ENCODE results near the gene NUP107.

Gene NUP107

DNA sequence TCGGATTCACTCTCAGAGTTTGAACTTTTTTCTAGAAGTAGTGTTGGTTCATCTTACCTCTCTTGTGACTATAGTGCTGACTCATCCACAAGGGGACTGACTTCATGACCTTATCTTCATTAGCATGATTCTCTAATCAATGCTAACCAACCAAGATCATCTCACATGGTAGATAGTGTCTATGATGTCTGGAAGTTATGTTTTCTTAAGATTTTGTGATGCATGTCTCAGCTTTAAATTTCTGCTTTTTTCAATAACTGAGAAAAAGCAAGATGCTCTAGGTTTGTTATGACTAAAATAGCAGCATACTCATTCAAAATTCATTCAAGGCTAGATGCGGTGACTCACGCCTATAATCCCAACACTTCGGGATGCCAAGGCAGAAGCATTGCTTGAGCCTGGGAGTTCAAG is 46.9 kb downstream of the NUP107 start:
- no peak overlapping the region for H3K4me3 ChIP-seq (replicated peaks in 1 of 2; ENCODE audit: low read depth in 2 of 2, low read length in 2 of 2)
- peak; percentile 44 to 84 for DNase-seq (ENCODE audit: low read depth in 2 of 2)
- TF ChIP-seq, protein P1, sequence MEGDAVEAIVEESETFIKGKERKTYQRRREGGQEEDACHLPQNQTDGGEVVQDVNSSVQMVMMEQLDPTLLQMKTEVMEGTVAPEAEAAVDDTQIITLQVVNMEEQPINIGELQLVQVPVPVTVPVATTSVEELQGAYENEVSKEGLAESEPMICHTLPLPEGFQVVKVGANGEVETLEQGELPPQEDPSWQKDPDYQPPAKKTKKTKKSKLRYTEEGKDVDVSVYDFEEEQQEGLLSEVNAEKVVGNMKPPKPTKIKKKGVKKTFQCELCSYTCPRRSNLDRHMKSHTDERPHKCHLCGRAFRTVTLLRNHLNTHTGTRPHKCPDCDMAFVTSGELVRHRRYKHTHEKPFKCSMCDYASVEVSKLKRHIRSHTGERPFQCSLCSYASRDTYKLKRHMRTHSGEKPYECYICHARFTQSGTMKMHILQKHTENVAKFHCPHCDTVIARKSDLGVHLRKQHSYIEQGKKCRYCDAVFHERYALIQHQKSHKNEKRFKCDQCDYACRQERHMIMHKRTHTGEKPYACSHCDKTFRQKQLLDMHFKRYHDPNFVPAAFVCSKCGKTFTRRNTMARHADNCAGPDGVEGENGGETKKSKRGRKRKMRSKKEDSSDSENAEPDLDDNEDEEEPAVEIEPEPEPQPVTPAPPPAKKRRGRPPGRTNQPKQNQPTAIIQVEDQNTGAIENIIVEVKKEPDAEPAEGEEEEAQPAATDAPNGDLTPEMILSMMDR (IDR thresholded peaks at IDR 0.05; ENCODE audit: low read depth, low read length): no peak

DNA sequence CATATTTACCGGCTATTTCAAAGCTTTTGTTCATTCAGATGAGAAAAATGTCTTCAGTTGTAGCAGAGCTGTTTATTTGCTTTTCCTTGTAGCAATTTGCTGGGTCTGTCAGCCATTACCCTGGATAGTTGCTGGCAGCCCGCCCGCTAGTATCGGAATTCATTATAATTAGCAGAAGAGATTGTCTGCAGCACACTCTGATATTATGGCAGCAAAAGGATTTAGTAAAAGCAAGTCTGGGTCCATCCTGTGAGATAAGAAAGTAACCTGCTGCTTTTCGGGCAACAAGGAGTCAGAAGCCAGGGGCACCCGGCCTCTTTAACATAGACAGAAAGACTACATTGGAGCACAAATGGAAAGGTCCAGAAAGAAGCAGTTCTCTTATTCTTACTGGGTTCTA is 53.1 kb downstream of the NUP107 start:
- TF ChIP-seq, protein P1 (IDR thresholded peaks at IDR 0.05; ENCODE audit: low read depth, low read length): no peak
- no peak overlapping the region for H3K4me3 ChIP-seq (replicated peaks in 1 of 2; ENCODE audit: low read depth in 2 of 2, low read length in 2 of 2)
- DNase-seq (ENCODE audit: low read depth in 2 of 2): no peak

DNA sequence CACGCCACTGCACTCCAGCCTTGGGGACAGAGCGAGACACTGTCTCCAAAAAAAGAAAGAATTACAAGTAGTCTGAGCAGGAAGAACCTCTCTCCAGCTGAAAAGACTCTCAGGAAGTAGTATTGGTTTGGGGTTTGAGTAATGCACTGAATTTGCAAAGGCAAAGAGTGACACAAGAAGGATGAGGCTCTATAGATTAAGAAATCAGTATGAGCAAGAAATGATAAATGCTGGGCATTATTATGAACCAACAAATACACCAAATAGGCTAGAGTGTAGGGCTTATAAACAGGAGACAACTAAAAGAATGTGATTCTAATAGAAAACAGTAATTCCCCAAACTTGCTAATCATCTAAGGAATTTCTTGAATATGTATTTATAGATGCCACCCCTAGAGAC is 56.6 kb downstream of the NUP107 start:
- no peak overlapping the region for H3K4me3 ChIP-seq (replicated peaks in 1 of 2; ENCODE audit: low read depth in 2 of 2, low read length in 2 of 2)
- TF ChIP-seq, protein P1 (IDR thresholded peaks at IDR 0.05; ENCODE audit: low read depth, low read length): no peak
- DNase-seq (ENCODE audit: low read depth in 2 of 2): peak in 1 of 2 donors; percentile 25

DNA sequence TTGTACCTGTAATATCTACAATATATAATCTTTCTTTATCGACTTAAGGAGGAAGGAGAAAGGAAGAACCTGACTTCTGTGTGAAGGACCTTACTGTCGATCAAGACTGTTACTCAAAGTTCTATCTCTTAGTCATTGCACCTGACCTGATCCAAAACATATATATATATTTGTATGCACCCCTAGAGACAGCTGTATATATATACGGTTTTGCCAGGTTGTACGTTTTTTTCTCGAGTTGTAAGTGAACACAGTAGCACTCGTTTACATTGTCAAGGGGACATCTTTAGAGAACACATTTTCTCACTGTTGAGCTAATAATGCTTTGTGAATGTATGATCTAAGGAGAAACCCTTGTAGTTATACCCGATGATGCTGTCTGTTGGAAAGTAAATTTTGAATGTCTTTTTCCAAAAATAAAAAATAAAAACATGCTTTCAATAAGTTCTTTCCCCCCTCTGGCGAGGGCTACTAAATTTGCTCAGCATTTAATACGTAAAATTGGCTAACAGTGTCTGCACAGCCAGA is 58.7 kb downstream of the NUP107 start:
- H3K4me3 ChIP-seq (replicated peaks in 1 of 2; ENCODE audit: low read depth in 2 of 2, low read length in 2 of 2): peak overlapping the region; percentile 81 to 84
- no peak for DNase-seq (ENCODE audit: low read depth in 2 of 2)
- TF ChIP-seq, protein P1 (IDR thresholded peaks at IDR 0.05; ENCODE audit: low read depth, low read length): no peak

DNA sequence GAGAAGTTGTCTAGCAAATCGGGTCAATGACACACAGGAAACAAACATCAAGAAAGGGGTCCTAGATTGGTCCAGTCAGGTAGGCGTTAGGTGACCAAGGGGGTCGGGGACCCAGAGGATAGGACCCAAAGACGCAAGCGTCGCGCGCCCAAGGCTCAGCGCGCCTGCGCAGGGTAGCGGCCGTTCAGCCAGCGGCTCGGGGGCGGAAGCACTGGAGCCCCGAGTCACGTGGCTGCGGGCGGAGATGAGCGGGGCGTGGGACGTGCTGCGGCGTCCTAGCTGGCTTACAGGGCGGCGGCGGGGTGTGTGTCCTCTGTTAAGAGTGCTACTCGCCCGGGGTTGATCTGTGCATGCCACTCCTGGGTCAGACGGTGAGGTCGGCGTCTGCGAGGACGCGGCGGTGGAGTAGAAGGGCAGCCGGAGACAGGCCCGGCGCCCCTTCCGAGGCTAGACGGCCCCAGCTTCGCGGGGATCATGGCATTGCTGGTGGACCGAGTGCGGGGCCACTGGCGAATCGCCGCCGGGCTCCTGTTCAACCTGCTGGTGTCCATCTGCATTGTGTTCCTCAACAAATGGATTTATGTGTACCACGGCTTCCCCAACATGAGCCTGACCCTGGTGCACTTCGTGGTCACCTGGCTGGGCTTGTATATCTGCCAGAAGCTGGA is 59.3 kb downstream of the NUP107 start, which contains the start of gene SLC35E3:
SLC35E3 (plus strand) TSS at position 273 of the 668 bp plus-strand sequence; CDS start at position 475, 202 bp downstream.
- TF ChIP-seq, protein P1 (IDR thresholded peaks at IDR 0.05; ENCODE audit: low read depth, low read length): no peak
- peak; percentile 88 to 89 for DNase-seq (ENCODE audit: low read depth in 2 of 2)

DNA sequence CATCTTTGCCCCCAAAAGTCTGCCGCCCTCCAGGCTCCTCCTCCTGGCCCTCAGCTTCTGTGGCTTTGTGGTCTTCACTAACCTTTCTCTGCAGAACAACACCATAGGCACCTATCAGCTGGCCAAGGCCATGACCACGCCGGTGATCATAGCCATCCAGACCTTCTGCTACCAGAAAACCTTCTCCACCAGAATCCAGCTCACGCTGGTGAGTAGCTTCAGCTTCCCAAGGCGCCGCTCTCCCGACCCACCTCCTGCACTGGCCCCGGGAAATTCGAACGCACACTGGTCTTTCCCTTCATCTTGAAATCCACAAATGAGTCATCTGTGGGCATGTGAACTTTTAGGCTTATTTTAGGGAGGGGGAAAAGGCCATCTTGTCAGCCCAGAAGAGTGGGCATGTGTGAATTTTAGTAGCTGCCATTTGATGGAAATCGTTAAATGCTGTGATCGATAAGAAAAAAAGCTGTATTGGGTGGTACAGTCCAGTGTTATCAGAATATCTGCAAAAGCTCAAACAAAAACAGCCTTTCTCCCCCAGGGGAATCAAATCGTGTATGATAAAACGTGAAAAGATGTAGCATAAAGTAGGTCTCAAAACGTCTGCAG is 59.9 kb downstream of the NUP107 start:
- TF ChIP-seq, protein P1 (IDR thresholded peaks at IDR 0.05; ENCODE audit: low read depth, low read length): no peak
- peak overlapping the region; percentile 81 to 84 for H3K4me3 ChIP-seq (replicated peaks in 1 of 2; ENCODE audit: low read depth in 2 of 2, low read length in 2 of 2)
- DNase-seq (ENCODE audit: low read depth in 2 of 2): peak; percentile 75 to 79

More for the DNA sequence above, 59.3 kb downstream of the NUP107 start, which contains the start of gene SLC35E3:
- H3K4me3 ChIP-seq (replicated peaks in 1 of 2; ENCODE audit: low read depth in 2 of 2, low read length in 2 of 2): peak within 1 kb of the TSS; percentile 81 to 84
